GM12878 (cell line): Measurements from ENCODE around the gene AURKAIP1.

ENCODE experiments used
- BCLAF1 ChIP-seq: fragments of 450-650 bp; IDR thresholded peaks from 2 replicates; pipeline ENCODE4 v1.6.1; 2017; ENCODE audit warnings: antibody characterized with exemption, mild to moderate bottlenecking, moderate library complexity
- CTCF ChIP-seq, 3 experiments: IDR thresholded peaks in 2 of 3; conservative IDR thresholded peaks in 1 of 3; 2 replicates each; pipeline ENCODE4 v1.5.1; 2011; ENCODE audit warnings: low read depth in 3 of 3, low read length in 3 of 3, mild to moderate bottlenecking in 3 of 3, control low read depth in 2 of 3, moderate library complexity in 2 of 3, inconsistent platforms in 1 of 3, mixed read lengths in 1 of 3; ENCODE audit not compliant: control insufficient read depth in 2 of 3, insufficient read depth in 1 of 3; ENCODE audit errors: extremely low read depth in 1 of 3
- EP300 ChIP-seq, 2 experiments: fragments of 150-350 bp in 1 of 2; IDR thresholded peaks; 2 replicates each; pipeline ENCODE4 v1.6.1; 2011 to 2012; ENCODE audit warnings: low read depth in 2 of 2, low read length in 2 of 2, borderline replicate concordance in 1 of 2, improper control_type of control experiment in 1 of 2, inconsistent platforms in 1 of 2; ENCODE audit not compliant: control insufficient read depth in 1 of 2
- EZH2 ChIP-seq: IDR thresholded peaks from 2 replicates; pipeline ENCODE4 v1.6.1; 2012; ENCODE audit warnings: low read depth, mild to moderate bottlenecking, control low read depth, inconsistent platforms, low read length, borderline replicate concordance; ENCODE audit not compliant: control insufficient read depth
- GABPA ChIP-seq: IDR thresholded peaks from 2 replicates; pipeline ENCODE4 v1.6.1; 2014; ENCODE audit warnings: antibody characterized with exemption, low read depth, mild to moderate bottlenecking, inconsistent platforms
- KLF5 ChIP-seq: fragments of 450-650 bp; IDR thresholded peaks from 2 replicates; pipeline ENCODE4 v1.6.1; 2014; ENCODE audit warnings: mild to moderate bottlenecking; ENCODE audit not compliant: partially characterized antibody
- MXI1 ChIP-seq: fragments of 150-350 bp; IDR thresholded peaks from 2 replicates; pipeline ENCODE4 v1.6.1; 2011; ENCODE audit warnings: low read depth, mild to moderate bottlenecking, inconsistent platforms, low read length, improper control_type of control experiment
- NFYB ChIP-seq: IDR thresholded peaks from 2 replicates; pipeline ENCODE4 v1.6.1; 2011; ENCODE audit warnings: low read depth, mild to moderate bottlenecking, low read length, improper control_type of control experiment, moderate library complexity; ENCODE audit not compliant: insufficient read depth
- POLR2AphosphoS2 ChIP-seq: IDR thresholded peaks from 2 replicates; pipeline ENCODE4 v1.6.1; 2011; ENCODE audit warnings: low read depth, mild to moderate bottlenecking, low read length, improper control_type of control experiment, moderate library complexity
- PRDM15 ChIP-seq: fragments of 450-650 bp; formaldehyde crosslinking; IDR thresholded peaks from 2 replicates; pipeline ENCODE4 v1.4.0; 2020; ENCODE audit warnings: mild to moderate bottlenecking, moderate library complexity
- SRF ChIP-seq, 2 experiments: IDR thresholded peaks; 2 replicates each; pipeline ENCODE4 v1.6.1; 2011; ENCODE audit warnings: low read depth in 2 of 2, low read length in 2 of 2, mild to moderate bottlenecking in 1 of 2, moderate library complexity in 1 of 2
- TAF1 ChIP-seq: IDR thresholded peaks from 2 replicates; pipeline ENCODE4 v1.6.1; 2011; ENCODE audit warnings: mild to moderate bottlenecking, low read depth, low read length, borderline replicate concordance

- TF ChIP-seq MXI1 (no peak), PRDM15 (CRISPR knock-in tag) (no peak), SRF (IDR thresholded peaks at IDR 0.05; ENCODE audit: low read depth in 2 of 2, low read length in 2 of 2) (no peak), BCLAF1 (no peak), CTCF (IDR thresholded peaks at IDR 0.05 in 2 of 3, conservative IDR thresholded peaks at IDR 0.05 in 1 of 3; ENCODE audit: control insufficient read depth in 2 of 3, extremely low read depth in 1 of 3, insufficient read depth in 1 of 3, low read depth in 3 of 3, low read length in 3 of 3) (no peak), POLR2AphosphoS2 (no peak), EZH2 (no peak), NFYB (no peak), EP300 (IDR thresholded peaks at IDR 0.05; ENCODE audit: borderline replicate concordance in 1 of 2, control insufficient read depth in 1 of 2, low read depth in 2 of 2, low read length in 2 of 2) (no peak), GABPA (no peak), TAF1 (no peak), KLF5 (no peak)
Observed at GRCh38 chr1:1334835-1335234, 40.2 kb downstream of the AURKAIP1 start.
